Stimulated activated CD4-positive, alpha-beta T cell treated with anti-CD3 and anti-CD28 coated beads, Interleukin-15, amount 100 ng/mL, for 1 hour (primary cell): Measurements from ENCODE around the gene PITPNC1.
"Not testable (repeated sequence)": the region's sequence is repeated elsewhere in the genome, so short reads cannot be mapped to it uniquely, and the experiment has no call there.

ENCODE experiments used
- DNase-seq, 2 donors: peaks; one replicate each; pipeline ENCODE4 v3.0.0-alpha.2; 2020; ENCODE audit warnings: low read depth in 1 of 2, low spot score in 1 of 2

The PITPNC1 gene

GRCh38 chr17:67573987-67574657 lies 197.0 kb downstream of the PITPNC1 start:
- no peak for DNase-seq

- no peak for DNase-seq
These were observed 197.7 kb downstream of the PITPNC1 start for GRCh38 chr17:67574658-67575293.

GRCh38 chr17:67575325-67575724 lies 198.2 kb downstream of the PITPNC1 start:
- no peak for DNase-seq

GRCh38 chr17:67576471-67577115 lies 199.5 kb downstream of the PITPNC1 start:
- no peak for DNase-seq

- DNase-seq: no peak
These were observed 200.5 kb downstream of the PITPNC1 start for GRCh38 chr17:67577429-67578141.

- no peak for DNase-seq
These were observed 201.0 kb downstream of the PITPNC1 start for GRCh38 chr17:67578142-67578457.

- not testable (repeated sequence) for DNase-seq
These were observed 201.8 kb downstream of the PITPNC1 start for GRCh38 chr17:67578679-67579405.

GRCh38 chr17:67582673-67583081 lies 205.6 kb downstream of the PITPNC1 start:
- DNase-seq: no peak

- DNase-seq: no peak
These were observed 208.1 kb downstream of the PITPNC1 start for GRCh38 chr17:67585077-67585602.

GRCh38 chr17:67588326-67588725 lies 211.2 kb downstream of the PITPNC1 start:
- DNase-seq: no peak

- no peak for DNase-seq
These were observed 217.2 kb downstream of the PITPNC1 start for GRCh38 chr17:67594115-67594880.

- no peak for DNase-seq
These were observed 223.3 kb downstream of the PITPNC1 start for GRCh38 chr17:67600408-67600807.

- no peak for DNase-seq
These were observed 224.8 kb downstream of the PITPNC1 start for GRCh38 chr17:67601897-67602296.

- no peak for DNase-seq
These were observed 225.4 kb downstream of the PITPNC1 start for GRCh38 chr17:67602444-67602843.

GRCh38 chr17:67602974-67603373 lies 225.9 kb downstream of the PITPNC1 start:
- DNase-seq: no peak

- DNase-seq: no peak
These were observed 228.3 kb downstream of the PITPNC1 start for GRCh38 chr17:67605256-67605912.

- no peak for DNase-seq
These were observed 229.4 kb downstream of the PITPNC1 start for GRCh38 chr17:67606471-67606870.

- no peak for DNase-seq
These were observed 230.0 kb downstream of the PITPNC1 start for GRCh38 chr17:67606896-67607604.

- no peak for DNase-seq
These were observed 233.0 kb downstream of the PITPNC1 start for GRCh38 chr17:67610061-67610460.
